GM21515 (cell line): ENCODE data around the gene CAND2.

Experiments used
- ATAC-seq: cut with Tn5 transposase; IDR thresholded peaks from one replicate; pipeline ENCODE4 v1.9.1; 2021; ENCODE audit not compliant: unreplicated experiment

CAND2 gene

DNA sequence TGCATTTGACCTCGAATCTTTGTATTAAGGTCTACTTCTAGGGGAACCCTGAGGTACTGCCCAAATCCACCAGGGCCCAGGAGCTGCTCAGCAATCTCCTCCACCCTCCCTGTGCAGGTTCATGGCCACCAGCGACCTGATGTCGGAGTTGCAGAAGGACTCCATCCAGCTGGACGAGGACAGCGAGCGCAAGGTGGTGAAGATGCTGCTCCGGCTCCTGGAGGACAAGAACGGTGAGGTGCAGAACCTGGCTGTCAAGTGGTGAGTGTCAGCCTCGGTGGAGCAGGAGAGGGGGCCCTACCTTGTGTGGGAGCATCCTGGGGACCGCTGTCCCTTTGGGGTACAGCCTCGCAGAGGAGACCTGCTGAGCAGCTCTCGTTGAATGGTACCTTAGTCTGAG is 6.9 kb downstream of the CAND2 start:
- ATAC-seq, result no peak

- no peak for ATAC-seq
These were observed 10.6 kb downstream of the CAND2 start for GRCh38 chr3:12807066-12807465.

DNA sequence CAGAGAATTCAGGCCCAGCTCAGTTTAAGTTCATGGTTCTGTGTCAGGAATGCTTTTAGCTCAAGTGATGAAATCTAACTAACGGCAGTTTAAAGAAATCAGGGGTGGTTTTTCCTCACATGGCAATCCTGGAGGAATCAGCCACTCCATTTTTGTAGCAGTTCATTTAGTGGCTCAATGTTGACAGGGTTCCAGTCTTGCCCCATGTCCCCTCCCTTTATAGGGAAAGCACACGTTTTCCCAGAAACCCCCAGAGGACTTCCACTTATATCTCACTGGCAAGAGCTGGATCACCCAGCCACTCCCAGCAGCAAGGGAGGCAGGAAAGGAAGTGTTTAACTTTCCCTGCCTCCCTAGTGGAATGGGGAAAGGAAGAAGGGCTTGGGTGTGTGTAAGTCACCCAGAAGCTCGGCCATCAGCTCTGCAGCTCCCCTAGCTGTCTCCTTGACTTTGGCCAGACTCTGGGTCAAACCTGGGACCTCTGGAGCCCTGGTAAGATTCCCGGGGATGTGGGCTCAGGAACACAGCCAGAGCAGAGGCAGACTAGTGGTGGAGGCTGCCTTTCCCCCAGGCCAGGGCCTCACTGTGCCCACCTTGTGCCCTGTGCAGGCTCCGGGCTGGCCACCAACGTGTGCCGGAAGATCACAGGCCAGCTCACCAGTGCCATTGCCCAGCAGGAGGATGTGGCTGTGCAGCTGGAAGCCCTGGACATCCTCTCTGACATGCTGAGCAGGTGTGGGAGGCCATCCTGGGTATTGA is 11.3 kb downstream of the CAND2 start:
- ATAC-seq, result no peak

DNA sequence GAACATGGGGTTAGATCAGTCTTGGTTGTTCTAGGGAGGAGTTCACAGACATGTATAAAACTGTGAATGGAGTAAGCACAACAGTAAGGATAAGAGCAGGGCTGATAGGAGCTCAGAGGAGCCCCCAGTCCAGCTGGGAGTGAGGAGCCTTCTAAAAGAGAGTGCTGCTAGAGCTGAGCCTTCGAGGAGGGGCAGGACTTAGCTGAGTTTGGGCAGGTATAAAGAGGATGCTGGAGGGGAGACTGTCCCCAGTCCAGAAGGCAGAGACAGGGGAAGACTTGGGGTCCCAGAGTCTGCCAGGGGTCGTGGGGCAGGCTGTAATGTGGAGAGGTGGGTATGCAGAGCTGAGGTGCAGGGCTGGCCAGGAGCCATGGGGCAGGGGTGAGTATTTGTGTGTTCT is 12.1 kb downstream of the CAND2 start:
- no peak for ATAC-seq

- ATAC-seq, result no peak
These were observed 12.5 kb downstream of the CAND2 start for GRCh38 chr3:12809001-12809400.

DNA sequence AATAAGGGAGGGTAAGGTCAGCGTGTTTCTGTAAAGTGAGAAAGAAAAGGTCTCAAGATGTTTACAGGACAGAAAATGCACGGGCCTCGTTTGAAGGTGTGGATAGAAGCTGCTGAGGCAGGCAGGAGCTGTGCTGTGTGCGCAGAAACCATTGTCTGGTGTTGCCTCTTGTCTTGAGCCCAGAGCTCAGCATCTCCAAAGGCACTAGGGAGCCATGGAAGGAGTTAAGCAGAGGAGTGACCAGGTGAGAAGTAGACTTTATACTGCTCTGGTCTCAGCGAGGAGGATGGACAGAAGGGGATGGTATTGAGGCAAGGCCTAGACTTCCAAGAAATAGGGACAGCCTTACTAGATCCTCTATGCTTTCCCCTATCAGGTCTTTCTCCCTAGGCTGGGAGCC is 13.0 kb downstream of the CAND2 start:
- ATAC-seq, result no peak

GRCh38 chr3:12810013-12810780 is 13.7 kb downstream of the CAND2 start:
- peak; percentile 97 for ATAC-seq

- ATAC-seq, result no peak
These were observed 14.5 kb downstream of the CAND2 start for GRCh38 chr3:12810961-12811360.

GRCh38 chr3:12812812-12813211 is 16.3 kb downstream of the CAND2 start:
- no peak for ATAC-seq

GRCh38 chr3:12813967-12814366 is 17.5 kb downstream of the CAND2 start:
- ATAC-seq, result no peak

DNA sequence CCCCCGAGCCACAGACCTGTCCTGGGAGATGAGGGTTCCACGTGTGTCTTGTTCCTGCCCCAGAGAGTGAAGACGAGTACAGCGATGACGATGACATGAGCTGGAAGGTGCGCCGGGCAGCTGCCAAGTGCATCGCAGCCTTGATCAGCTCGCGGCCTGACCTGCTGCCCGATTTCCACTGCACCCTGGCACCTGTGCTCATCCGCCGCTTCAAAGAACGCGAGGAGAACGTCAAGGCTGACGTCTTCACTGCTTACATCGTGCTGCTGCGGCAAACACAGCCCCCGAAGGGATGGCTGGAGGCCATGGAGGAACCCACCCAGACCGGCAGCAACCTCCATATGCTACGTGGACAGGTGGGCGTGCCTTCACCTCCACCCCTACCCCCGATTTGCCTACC is 18.6 kb downstream of the CAND2 start:
- no peak for ATAC-seq

- ATAC-seq, result no peak
These were observed 19.2 kb downstream of the CAND2 start for GRCh38 chr3:12815719-12816118.

- ATAC-seq, result no peak
These were observed 20.3 kb downstream of the CAND2 start for GRCh38 chr3:12816521-12817342.

- ATAC-seq, result no peak
These were observed 20.8 kb downstream of the CAND2 start for GRCh38 chr3:12817343-12817710.

GRCh38 chr3:12818273-12818672 is 21.8 kb downstream of the CAND2 start:
- no peak for ATAC-seq

DNA sequence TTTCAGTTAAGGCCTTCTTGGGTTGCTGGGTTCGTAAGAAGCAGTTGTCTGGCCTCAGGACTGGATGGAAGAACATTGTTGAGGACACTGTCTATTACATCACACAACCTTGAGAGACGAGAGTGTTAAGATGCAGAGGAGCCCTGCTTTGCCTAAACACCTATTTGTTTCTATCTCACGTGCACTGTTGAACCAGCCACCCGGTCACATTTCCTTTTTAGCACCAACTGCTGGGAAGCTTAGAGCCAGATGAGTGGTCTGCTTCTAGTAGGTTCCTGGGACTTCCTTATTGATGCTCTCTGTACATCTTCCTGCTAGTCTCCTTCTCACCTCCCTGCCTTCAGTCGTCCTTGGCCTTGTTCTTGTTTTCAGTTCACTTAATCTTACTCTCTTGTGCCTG is 22.3 kb downstream of the CAND2 start:
- no peak for ATAC-seq

DNA sequence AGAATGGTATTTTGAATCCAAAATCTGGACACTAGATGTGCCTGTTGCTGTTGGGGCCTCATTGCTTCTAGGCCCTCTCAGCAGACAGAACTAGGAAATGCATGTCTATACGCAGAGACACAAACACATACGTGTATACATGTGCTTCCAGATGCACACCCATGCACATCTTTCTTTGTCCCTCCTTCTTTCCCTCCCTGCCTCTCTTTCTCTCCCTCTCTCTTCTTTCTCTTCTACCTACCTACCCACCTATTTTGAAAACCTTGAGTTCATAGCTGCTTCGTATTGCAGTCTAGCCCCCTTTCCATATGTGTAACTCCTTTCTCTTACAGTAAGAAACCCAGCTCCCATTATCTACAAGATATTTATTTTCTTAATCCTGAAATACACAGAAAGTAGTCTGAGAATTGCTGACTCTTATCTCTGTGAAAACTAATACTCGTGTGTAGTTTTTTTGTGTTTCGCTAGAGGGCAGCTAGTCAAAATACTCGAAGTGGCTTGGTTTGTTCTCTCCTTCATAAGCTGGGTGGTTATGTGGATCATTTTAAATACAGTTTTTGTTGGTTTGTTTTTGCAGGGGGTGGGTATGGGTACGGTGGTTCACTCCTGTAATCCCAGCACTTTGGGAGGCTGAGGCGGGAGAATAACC is 26.4 kb downstream of the CAND2 start:
- ATAC-seq, result no peak

DNA sequence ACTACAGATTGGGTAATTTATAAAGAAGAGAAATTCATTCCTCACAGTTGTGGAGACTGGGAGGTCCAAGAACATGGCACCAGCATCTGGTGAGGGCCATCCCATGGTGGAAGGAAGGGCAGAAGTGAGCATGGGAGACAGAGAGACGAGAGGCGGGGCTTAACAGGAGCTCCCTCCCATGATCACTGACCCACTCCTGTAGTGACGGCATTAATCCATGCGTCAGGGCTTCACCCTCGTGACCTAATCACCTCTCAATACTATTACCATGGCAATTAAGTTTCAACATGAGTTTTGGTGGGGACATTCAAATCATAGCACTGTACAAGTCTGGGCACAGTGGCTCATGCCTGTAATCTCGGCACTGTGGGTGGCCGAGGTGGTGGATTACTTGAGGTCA is 27.8 kb downstream of the CAND2 start:
- no peak for ATAC-seq

- no peak for ATAC-seq
These were observed 28.7 kb downstream of the CAND2 start for GRCh38 chr3:12825156-12825555.

GRCh38 chr3:12828751-12829150 is 32.3 kb downstream of the CAND2 start:
- ATAC-seq, result no peak

GRCh38 chr3:12829404-12829803 is 32.9 kb downstream of the CAND2 start:
- no peak for ATAC-seq
